HFFc6 (cell line): ENCODE results near the gene AEBP2. TPM values are rescaled to one million over a fixed set of nuclear protein-coding genes. Genes with fewer than 3 reads are reported as not detected.

Source experiments
- DNase-seq: peaks from one replicate; pipeline ENCODE4 v3.0.0-alpha.2; 2018
- H3K27ac Mint-ChIP-seq: 2 replicates; pipeline ENCODE4 v1.8.0; 2020; ENCODE audit warnings: mild to moderate bottlenecking, mixed read lengths
- H3K27me3 Mint-ChIP-seq: 2 replicates; pipeline ENCODE4 v1.8.0; 2021; ENCODE audit warnings: mild to moderate bottlenecking, moderate library complexity, mixed read lengths; ENCODE audit not compliant: insufficient read depth
- H3K36me3 Mint-ChIP-seq: 2 replicates; pipeline ENCODE4 v1.8.0; 2021; ENCODE audit warnings: low read depth, mixed read lengths
- H3K4me1 Mint-ChIP-seq: 2 replicates; pipeline ENCODE4 v1.8.0; 2020; ENCODE audit warnings: low read depth, mixed read lengths
- H3K4me3 Mint-ChIP-seq: 2 replicates; pipeline ENCODE4 v1.8.0; 2020; ENCODE audit warnings: mild to moderate bottlenecking, moderate library complexity, mixed read lengths
- H3K9me3 Mint-ChIP-seq: 2 replicates; pipeline ENCODE4 v1.8.0; 2020; ENCODE audit warnings: mild to moderate bottlenecking, mixed read lengths
- total RNA-seq, 6 experiments: library from RNA; stranded (reverse); fragmentation: NEBNext Ultra II Directional; extraction: Animal tissue kit (Norgen Biotek cat#: 25700); gene quantifications; 2 replicates in 1 of 6; 3 replicates in 5 of 6; pipeline ENCODE4 v1.2.3, GENCODE V29; 2021
- TF ChIP-seq, protein P1 (sequence below): fragments of 200-600 bp; sonication (generic); IDR thresholded peaks from 2 replicates; pipeline ENCODE4 v1.5.0; 2021; ENCODE audit warnings: antibody characterized with exemption, mild to moderate bottlenecking

Gene AEBP2
- total RNA-seq, 6 experiments from 2014 or later, result 36.8 to 43.4 (median 39.1) TPM

DNA sequence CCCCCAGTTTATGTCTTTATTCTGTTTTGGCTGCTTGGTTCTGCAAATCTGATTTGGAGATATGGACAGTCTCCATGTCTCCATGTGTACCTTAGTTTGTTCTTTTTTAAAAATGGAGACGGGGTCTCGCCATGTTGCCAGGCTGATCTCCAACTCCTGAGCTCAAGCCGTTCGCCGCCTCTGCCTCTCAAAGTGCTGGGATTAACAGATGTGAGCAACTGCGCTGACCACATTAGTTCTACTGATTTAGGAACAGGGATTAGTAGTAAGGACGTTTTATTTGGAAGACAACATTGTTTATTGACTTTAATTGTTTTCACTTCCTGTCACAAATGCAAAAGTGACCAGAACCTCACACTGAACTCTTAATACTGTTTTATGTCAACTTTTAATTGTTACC, 14.7 kb downstream of the AEBP2 start:
- TF ChIP-seq, protein P1, sequence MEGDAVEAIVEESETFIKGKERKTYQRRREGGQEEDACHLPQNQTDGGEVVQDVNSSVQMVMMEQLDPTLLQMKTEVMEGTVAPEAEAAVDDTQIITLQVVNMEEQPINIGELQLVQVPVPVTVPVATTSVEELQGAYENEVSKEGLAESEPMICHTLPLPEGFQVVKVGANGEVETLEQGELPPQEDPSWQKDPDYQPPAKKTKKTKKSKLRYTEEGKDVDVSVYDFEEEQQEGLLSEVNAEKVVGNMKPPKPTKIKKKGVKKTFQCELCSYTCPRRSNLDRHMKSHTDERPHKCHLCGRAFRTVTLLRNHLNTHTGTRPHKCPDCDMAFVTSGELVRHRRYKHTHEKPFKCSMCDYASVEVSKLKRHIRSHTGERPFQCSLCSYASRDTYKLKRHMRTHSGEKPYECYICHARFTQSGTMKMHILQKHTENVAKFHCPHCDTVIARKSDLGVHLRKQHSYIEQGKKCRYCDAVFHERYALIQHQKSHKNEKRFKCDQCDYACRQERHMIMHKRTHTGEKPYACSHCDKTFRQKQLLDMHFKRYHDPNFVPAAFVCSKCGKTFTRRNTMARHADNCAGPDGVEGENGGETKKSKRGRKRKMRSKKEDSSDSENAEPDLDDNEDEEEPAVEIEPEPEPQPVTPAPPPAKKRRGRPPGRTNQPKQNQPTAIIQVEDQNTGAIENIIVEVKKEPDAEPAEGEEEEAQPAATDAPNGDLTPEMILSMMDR, result no peak
- H3K4me1 Mint-ChIP-seq, result peaks cover 21% of the 10 kb centered on the region

DNA sequence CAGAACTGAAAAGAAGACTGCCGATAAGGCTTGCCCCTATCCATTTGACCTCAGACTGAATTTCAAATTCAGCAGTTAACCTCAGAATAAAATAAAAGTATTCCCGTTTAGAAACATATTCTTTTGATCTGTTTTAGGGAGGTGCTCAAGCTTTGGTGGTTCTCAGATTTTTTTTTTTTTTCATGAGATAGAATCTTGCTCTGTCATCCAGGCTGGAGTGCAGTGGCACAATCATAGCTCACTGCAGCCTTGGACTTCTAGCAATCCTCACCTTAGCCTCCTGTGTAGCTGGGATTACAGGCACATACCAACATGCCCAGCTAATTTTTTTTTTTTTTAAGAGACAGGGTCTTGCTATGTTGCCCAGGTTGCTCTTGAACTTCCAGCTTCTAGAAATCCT, 15.5 kb downstream of the AEBP2 start:
- Mint-ChIP-seq H3K4me1 (peaks cover 12% of the 10 kb centered on the region), H3K36me3 (peaks cover 19% of the 10 kb centered on the region; the same call in 1 of the 2 replicates), H3K9me3 (no peaks in the 10 kb centered on the region), H3K27me3 (no peaks in the 10 kb centered on the region; the same call in 1 of the 2 replicates), H3K27ac (no peak overlapping the region), H3K4me3 (no peak overlapping the region)
- TF ChIP-seq, protein P1, result no peak
- no peak for DNase-seq

More for the DNA sequence above, 14.7 kb downstream of the AEBP2 start:
- DNase-seq, result no peak
- H3K4me3 Mint-ChIP-seq, result no peak overlapping the region
- peaks cover 19% of the 10 kb centered on the region; the same call in 1 of the 2 replicates for H3K36me3 Mint-ChIP-seq
- H3K27me3 Mint-ChIP-seq, result no peaks in the 10 kb centered on the region; the same call in 1 of the 2 replicates
- H3K27ac Mint-ChIP-seq, result no peak overlapping the region
- no peaks in the 10 kb centered on the region for H3K9me3 Mint-ChIP-seq

DNA sequence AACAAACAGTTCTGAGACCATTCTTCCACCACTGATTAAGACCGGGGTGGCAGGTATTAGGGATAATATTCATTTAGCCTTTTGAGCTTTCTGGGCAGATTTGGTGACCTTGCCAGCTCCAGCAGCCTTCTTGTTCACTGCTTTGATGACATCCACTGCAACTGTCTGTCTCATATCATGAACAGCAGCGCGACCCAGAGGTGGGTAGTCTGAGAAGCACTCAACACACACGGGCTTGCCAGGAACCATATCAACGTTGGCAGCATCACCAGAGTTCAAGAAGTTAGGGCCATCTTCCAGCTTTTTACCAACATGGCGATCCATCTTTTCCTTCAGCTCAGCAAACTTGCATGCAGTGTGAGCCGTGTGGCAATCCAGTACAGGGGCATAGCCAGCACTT, 16.9 kb downstream of the AEBP2 start:
- TF ChIP-seq, protein P1, result no peak
- no peak overlapping the region for H3K4me3 Mint-ChIP-seq
- no peak for DNase-seq

DNA sequence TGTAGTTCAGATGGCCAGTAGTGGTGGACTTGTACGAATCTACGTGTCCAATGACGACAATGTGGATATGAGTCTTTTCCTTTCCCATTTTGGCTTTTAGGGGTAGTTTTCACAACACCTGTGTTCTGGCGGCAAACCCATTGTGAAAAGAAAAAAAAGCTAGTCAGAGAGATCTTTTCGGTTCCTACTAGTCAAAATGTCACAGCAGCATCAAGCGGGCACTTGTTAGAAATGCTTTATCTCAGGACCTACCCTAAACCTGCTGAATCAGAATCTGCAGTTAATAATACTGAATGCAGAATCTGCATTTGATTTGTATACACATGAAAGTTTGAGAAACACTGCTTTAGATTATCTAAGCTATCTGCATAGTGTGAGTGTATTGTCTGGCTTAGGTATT, 18.3 kb downstream of the AEBP2 start:
- peaks cover 19% of the 10 kb centered on the region; the same call in 1 of the 2 replicates for H3K36me3 Mint-ChIP-seq
- H3K9me3 Mint-ChIP-seq, result no peaks in the 10 kb centered on the region
- H3K27ac Mint-ChIP-seq, result no peak overlapping the region
- no peak overlapping the region for H3K4me3 Mint-ChIP-seq
- no peak for DNase-seq
- H3K4me1 Mint-ChIP-seq, result 0 out of 2 replicates have a peak, but pooled peaks cover 4% of the 10 kb centered on the region
- TF ChIP-seq, protein P1, result no peak
- no peaks in the 10 kb centered on the region; the same call in none of the 2 replicates for H3K27me3 Mint-ChIP-seq

More for the DNA sequence above, 16.9 kb downstream of the AEBP2 start:
- Mint-ChIP-seq H3K9me3 (no peaks in the 10 kb centered on the region), H3K4me1 (peaks cover 6% of the 10 kb centered on the region; the same call in 1 of the 2 replicates), H3K27me3 (no peaks in the 10 kb centered on the region; the same call in none of the 2 replicates), H3K27ac (no peak overlapping the region), H3K36me3 (peaks cover 19% of the 10 kb centered on the region; the same call in 1 of the 2 replicates)

DNA sequence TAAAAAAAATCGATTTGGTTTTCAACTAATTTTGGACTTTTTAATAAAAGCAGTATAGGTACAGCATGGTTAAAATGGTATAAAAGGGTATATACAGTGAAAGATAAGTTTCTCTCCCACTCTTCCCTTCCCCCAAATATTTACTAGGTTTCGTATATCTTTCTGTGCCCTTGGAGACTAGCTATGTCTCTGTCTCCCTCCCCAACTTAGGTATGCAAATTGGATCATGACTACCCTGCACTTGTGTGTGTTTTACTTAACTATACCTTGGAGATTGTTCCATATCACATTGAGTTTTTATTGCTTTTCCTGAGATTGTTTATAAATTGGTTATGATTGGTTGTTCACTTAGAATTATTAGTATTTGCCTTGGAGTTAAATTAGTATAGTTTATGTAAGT, 19.4 kb downstream of the AEBP2 start:
- TF ChIP-seq, protein P1, result no peak
- peaks cover 25% of the 10 kb centered on the region for H3K36me3 Mint-ChIP-seq
- no peak overlapping the region for H3K27ac Mint-ChIP-seq
- H3K4me1 Mint-ChIP-seq, result 0 out of 2 replicates have a peak, but pooled peaks cover 4% of the 10 kb centered on the region
- H3K9me3 Mint-ChIP-seq, result no peaks in the 10 kb centered on the region
- H3K4me3 Mint-ChIP-seq, result no peak overlapping the region
- H3K27me3 Mint-ChIP-seq, result no peaks in the 10 kb centered on the region; the same call in 1 of the 2 replicates
- DNase-seq, result no peak
